CD4-positive, alpha-beta T cell treated with Interleukin-12 subunit alpha and Interleukin-12 subunit beta, for 1 hour (primary cell): ENCODE measurements around the gene ANKRD13B.
"Not testable (repeated sequence)": the region's sequence is repeated elsewhere in the genome, so short reads cannot be mapped to it uniquely, and the experiment has no call there.

Experiments used
- DNase-seq: peaks from one replicate; pipeline ENCODE4 v3.0.0-alpha.2; 2020

ANKRD13B gene

DNA sequence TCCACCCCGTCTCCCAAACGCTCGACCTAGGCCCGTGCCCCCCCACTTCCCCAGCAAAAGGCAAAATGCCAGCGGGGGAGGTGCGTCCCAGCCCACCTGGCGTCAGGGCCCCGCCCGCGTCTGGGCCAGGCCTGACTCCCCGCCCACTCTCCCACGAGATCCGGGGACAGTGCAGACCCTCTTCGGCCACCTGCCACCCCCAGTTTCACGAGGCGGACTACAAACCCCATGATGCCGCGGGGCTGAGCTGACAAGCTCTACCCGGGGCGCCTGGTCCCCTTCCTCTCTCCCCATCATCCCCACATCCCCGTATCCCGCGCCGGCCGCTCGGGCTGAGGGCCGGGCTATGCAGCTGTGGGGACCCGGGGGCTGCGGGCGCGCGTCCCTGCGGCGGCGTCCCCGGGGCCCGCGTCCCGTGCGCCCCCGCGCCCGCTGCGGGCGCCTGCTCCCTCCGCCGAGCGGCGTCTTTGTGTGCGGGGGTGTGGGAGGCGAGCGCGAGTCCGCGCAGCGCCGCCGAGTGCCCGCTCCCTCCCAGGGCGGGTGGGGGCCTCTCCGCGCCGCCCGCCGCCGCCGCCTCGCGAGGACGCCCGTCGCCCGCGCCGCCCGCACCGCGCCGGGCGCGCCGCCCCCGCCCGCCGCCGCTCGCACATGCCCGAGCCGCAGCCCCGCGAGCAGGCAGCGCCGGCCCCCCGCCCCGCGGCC lies at the start of gene ANKRD13B:
TSS of gene ANKRD13B (plus strand) at position 283 of the 702 bp plus-strand sequence. CDS start 490 bp downstream, outside the sequence.
- DNase-seq = peak; percentile 39

GRCh38 chr17:29544066-29544465 lies 48.9 kb upstream of the ANKRD13B start:
- no peak for DNase-seq

DNA sequence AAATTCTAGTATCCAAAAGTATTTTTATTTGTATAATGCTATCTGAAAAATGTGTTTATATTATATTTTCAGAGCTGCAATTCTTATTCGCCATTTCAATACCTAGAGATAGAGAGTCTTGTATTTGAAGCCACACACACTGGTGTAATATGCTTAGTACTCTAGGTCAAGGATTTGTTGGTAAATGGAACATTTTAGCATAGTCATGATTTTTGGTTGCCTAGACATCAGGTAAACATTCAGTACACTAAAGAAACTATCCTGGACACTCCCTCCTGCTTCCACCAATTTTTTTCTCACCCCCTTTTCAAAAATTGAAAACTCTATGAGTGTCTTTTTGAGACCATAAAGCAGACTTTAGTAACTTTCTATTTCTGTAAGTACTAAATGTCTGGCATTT lies 46.8 kb upstream of the ANKRD13B start:
- no peak for DNase-seq

DNA sequence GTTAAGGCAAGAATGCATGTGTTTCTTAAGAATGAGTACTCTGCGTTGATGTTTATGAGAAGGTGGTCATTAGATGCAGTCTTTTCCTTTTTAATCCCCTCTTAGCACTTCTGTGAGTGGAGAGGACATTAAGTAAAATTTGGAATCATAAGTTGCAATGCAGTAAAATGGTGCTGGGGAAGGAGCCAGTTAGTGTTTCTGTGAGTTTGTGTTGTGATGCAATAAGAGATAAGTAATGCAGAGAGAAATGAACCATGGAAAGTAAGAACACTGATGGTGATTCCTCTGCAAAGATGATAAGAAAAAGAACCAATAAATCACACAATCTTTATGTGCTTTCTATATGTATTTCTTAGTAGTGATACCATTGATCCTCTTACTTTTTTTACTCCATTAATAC lies 46.1 kb upstream of the ANKRD13B start:
- DNase-seq = no peak

DNA sequence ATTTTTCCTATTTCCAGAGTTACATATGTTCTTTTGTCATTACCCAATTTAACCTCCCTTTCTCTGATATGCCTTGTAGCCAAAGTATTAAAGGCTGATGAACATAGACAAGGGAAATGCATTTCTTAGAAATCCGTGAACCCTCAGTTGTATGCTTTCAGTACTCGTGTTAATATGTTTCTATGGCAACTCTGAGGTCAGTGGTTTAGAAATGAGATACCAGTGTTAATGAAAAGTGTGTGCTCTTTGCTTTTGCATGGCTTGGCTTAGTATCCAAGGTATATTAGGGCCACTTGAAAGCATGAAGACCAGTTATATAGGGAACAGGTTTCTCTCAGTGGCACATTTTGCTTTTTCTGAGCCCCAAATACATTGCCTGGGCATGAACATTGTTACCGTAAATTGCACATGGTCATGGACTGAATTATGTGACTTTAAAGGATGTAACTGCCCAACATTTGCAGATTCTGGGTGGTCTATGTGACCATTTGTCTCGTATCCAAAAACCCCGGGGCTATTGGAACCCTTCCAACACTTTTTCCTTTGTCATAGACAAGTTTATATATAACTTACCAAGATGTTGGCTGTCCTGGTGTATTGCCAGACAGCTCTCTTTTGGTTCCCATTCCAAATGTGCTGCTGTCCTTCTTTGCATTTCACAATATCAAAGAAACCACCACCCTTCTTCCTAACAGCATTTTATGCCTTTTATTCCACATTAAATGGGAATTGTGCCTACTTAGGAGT lies 43.6 kb upstream of the ANKRD13B start:
- DNase-seq = no peak

- DNase-seq = no peak
Measured at GRCh38 chr17:29555840-29556239, 37.1 kb upstream of the ANKRD13B start.

GRCh38 chr17:29557085-29557738 lies 35.7 kb upstream of the ANKRD13B start:
- DNase-seq = no peak

- no peak for DNase-seq
Measured at GRCh38 chr17:29557739-29558116, 35.2 kb upstream of the ANKRD13B start.

DNA sequence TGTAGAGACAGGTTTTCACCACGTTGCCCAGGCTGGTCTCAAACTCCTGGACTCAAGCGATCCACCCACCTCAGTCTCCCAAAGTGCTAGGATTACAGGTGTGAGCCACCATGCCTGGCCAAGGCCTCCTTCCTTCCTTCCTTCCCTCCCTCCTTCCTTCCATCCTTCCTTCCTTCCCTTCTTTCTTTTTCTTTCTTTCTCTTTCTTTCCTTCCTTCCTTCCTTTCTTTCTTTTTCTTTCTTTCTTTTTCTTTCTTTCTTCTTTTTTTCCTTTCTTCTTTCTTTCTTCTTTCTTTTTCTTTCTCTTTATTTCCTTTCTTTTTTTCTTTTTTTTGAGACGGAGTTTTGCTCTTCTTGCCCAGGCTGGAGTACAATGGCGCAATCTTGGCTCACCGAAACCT lies 34.8 kb upstream of the ANKRD13B start:
- DNase-seq = not testable (repeated sequence)

DNA sequence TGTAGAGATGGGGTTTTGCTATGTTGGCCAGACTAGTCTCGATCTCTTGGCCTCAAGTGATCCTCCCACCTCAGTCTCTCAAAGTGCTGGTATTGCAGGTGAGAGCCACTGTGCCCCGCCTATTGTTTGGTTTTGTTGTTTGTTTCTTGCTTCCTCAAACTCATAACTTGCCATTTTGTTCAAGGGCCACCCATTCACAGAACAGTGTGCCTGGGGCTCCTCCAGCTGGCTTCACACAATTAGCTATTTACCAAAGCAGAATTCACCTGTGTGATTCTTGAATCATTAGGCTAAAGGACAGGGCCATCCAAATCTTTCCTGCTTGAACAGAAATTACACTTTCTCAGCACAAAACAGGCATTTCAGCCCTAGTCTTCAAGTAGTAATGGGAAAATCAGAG lies 33.3 kb upstream of the ANKRD13B start:
- DNase-seq = no peak

DNA sequence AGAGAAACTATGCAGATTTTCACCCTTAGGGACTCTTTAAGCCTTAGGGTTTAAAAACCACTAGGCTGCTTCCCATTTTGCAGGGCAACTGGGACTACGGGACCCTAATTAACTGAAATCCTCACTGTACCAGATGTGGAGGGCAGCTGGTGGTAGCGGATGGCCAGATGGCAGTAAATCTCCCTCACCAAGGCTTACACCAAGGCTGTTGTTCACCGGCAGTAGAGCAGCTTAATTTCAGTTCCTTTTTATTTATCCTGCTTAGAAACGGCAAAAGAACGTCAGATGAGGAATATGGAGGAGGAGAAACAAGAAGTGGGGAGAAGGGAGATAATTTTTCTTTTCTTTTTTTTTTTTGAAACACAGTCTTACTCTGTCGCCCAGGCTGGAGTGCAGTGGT lies 32.6 kb upstream of the ANKRD13B start:
- DNase-seq = no peak

GRCh38 chr17:29561554-29562517 lies 31.1 kb upstream of the ANKRD13B start:
- DNase-seq = peak; percentile 29

- DNase-seq = no peak
Measured at GRCh38 chr17:29562615-29563014, 30.3 kb upstream of the ANKRD13B start.

GRCh38 chr17:29563816-29564215 lies 29.1 kb upstream of the ANKRD13B start:
- DNase-seq = no peak

GRCh38 chr17:29565643-29566472 lies 27.1 kb upstream of the ANKRD13B start:
- DNase-seq = peak; percentile 64

- peak; percentile 61 for DNase-seq
Measured at GRCh38 chr17:29566473-29567303, 26.2 kb upstream of the ANKRD13B start, which contains the start of gene ABHD15. TSS of gene ABHD15 (minus strand) at chr17:29567037. CDS start at chr17:29566966, 71 bp downstream.

- DNase-seq = no peak
Measured at GRCh38 chr17:29567304-29567553, 25.7 kb upstream of the ANKRD13B start.

DNA sequence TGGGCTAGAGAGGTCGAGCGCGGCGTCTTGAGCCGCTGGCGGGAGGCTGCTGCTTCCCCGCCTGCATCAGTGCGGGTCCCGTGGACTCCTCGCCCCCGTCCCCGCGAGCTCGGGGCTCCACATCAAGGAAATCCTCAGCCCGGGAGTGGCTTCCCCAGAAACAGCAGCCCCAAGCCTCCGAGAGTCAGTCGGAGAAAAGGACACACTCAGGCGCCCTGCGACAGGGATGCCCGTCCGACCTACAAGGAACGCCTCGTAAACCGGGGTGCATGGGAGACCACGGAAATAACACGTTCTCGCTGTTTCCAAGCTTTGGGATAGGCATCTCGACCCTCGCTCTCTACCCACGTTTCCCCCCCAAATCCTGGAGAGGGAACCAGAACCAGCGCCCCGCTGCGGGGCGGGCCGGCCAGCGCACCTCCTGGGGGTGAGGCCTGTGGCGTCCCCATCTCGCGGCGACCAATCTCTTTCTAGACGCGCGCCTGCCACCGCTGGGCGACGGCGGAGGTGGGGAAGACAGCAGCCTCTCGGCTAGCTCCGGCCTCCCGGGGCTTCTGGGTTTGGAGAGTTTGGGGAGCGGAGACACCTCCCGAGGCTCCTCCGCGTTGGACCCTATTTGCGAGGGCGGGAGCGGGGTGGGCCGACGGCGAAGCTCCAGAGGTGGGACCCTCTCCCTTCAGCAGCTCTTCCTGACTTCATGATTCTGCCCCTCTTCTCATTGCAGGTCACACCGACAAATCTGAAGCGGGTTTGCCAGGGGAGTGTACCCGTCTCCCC lies 25.2 kb upstream of the ANKRD13B start:
- DNase-seq = peak; percentile 80

DNA sequence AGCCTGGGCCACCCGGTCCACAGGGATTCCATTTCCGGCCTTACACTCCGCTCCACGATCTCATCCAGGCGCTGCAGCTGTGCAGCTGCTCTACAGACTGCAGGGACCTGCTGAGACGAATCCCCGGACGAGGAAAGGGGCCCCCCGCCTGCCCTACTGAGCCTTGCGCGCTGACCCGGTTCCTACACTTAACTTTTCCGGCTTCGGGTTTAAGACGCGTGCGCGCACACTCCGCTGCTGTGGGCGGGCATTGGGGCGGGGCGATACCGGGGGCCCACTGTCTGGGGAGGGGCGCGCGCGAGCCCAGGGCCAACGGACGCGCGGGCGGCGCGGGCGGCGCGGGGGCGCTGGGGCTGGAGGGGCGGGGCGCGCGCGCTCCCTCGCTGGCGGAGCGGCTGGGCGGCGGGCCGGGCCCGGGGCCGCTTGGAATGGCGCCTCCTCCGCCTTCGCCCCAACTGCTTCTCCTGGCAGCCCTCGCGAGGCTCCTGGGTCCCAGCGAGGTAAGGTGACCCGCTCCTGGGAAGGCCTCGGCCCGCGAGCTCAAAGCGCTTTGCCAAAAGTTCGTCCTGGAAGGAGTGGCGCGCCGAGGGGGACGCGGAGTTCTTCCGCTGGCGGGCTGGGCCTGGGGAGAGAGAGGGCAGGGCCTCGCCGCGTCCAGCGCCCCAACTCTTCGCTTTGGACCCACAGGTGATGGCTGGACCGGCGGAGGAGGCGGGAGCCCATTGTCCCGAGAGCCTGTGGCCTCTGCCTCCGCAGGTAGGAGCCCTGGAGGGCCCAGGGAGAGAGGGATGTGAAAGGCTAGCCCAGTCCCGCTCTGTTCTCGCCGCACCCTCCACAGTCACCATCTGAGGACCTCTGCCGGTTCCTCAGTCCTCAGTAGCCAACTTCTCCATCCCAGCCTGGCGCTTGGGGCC lies 24.3 kb upstream of the ANKRD13B start, which contains the start of gene TP53I13:
TSS of gene TP53I13 (plus strand) at position 371 of the 914 bp plus-strand sequence. CDS start at position 429, 58 bp downstream.
- DNase-seq = peak; percentile 94
